Muscle layer of colon (tissue), 2 donors: Measurements from ENCODE around the gene C1QL4.
A peak's percentile ranks its signal among the peaks of the same experiment; 100 is the strongest.

ENCODE experiments used
- H3K27ac ChIP-seq: one replicate; pipeline ENCODE4 v1.7.0; 2013; ENCODE audit warnings: low read depth, mild to moderate bottlenecking, low read length, moderate library complexity
- H3K27me3 ChIP-seq, 2 donors: one replicate each; pipeline ENCODE4 v1.7.0; 2013; ENCODE audit warnings: low read length in 2 of 2, mild to moderate bottlenecking in 2 of 2; ENCODE audit not compliant: insufficient read depth in 2 of 2, control insufficient read depth in 1 of 2
- H3K36me3 ChIP-seq: one replicate; pipeline ENCODE4 v1.7.0; 2013; ENCODE audit warnings: mild to moderate bottlenecking, low read length; ENCODE audit not compliant: insufficient read depth
- H3K4me1 ChIP-seq: one replicate; pipeline ENCODE4 v1.7.0; 2013; ENCODE audit warnings: mild to moderate bottlenecking, low read length; ENCODE audit not compliant: insufficient read depth
- H3K4me3 ChIP-seq, 2 donors: one replicate each; pipeline ENCODE4 v1.7.0; 2013; ENCODE audit warnings: low read length in 2 of 2, low read depth in 1 of 2, mild to moderate bottlenecking in 1 of 2, moderate library complexity in 1 of 2
- H3K9ac ChIP-seq: one replicate; pipeline ENCODE4 v1.7.0; 2013; ENCODE audit warnings: low read length
- H3K9me3 ChIP-seq: one replicate; pipeline ENCODE4 v1.7.0; 2013; ENCODE audit warnings: mild to moderate bottlenecking, low read length
- donor health status: abdominal sarcoma.
- donor health status: Adenocarcinoma of cecum.

Gene C1QL4

DNA sequence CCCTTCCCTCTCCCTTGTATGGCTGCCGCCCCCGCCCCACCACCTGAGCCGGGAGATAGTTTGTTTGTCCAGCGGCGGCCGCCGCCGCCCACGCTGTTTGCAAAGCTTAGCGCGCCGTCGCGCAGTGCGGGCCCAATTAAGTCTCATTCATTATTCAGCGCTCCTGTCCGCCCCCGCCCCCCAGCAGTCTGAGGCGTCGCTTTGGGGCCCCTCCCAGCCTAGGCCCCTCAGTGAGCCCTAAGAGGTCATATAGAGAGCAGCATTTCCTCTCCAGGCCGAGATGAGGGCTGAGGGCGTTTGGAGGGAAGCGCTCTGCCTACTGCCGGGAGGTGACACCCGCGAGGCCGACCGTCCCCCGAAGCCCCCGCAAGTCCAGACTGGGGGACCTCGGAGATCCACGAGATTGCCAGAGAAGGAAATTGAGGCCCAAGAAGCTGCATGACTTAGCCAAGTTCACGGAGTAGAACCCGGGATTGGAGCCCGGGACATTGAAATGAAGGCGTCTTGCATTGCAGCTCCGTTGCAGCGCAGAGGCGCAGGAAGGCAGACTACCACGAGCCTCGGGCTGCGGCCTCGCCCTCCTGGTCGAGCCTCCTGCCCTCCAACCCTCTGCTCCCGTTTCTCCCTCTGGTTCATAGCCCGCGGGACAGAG lies 9.8 kb upstream of the C1QL4 start, which contains the start of gene DNAJC22:
Gene DNAJC22, plus strand, starts transcription at position 230 of the 652 bp plus-strand sequence. CDS start 1,985 bp downstream, outside the sequence.
- Histone ChIP-seq H3K9ac (no peak within 1 kb of the TSS), H3K36me3 (no peaks in the 10 kb centered on the region), H3K4me3 (peak within 1 kb of the TSS; percentile 35 to 57), H3K4me1 (peaks cover 49% of the 10 kb centered on the region), H3K27me3 (peaks cover 72 to 91% of the 10 kb centered on the region in 2 donors), H3K27ac (no peak within 1 kb of the TSS), H3K9me3 (no peaks in the 10 kb centered on the region)

DNA sequence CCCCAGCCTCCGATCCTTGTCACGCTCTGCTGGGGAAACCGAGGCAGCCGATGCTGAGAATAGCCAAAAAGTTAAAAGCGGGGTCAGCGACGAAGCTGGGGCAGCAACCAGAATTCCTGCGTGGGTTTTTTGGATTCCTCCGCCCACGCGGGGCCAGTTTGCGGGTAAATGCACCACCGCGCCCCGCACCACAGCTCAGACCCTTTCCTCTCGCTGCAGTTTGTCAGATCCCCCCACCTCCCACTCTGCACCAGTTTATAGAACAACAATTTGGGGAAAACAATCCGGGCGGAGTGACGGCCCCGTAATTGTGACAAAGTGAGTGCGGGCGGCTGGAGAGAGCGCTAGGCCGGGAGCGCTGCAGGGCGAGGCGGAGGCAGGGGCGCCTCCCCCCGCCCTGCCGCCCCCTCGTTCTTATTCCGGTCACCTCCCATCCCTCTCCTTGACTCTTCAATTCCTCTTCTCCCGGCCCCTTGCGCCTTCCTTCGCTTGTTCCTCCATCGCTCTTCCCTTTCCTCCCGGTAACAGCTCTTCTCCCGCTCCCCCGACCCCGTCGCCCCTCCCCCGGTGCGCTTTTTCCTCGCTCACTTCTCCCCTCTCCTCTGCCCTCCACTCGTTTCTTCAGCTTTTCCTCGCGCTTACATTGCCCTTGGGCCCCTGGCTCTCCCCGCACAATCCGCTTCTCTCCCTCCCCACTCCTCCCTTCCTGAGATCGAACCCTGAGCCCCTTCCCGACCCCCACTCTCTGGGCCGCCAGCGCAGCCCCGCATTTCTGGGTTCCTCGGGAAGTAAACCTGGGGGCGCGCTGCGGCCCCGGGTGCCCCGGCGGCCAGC lies 9.1 kb upstream of the C1QL4 start:
- H3K36me3 ChIP-seq, result no peaks in the 10 kb centered on the region
- H3K9me3 ChIP-seq, result no peaks in the 10 kb centered on the region
- no peak overlapping the region for H3K27ac ChIP-seq
- peak overlapping the region; percentile 35 to 57 for H3K4me3 ChIP-seq
- H3K27me3 ChIP-seq, result peaks cover 68 to 88% of the 10 kb centered on the region in 2 donors
- H3K9ac ChIP-seq, result no peak overlapping the region
- peaks cover 49% of the 10 kb centered on the region for H3K4me1 ChIP-seq

DNA sequence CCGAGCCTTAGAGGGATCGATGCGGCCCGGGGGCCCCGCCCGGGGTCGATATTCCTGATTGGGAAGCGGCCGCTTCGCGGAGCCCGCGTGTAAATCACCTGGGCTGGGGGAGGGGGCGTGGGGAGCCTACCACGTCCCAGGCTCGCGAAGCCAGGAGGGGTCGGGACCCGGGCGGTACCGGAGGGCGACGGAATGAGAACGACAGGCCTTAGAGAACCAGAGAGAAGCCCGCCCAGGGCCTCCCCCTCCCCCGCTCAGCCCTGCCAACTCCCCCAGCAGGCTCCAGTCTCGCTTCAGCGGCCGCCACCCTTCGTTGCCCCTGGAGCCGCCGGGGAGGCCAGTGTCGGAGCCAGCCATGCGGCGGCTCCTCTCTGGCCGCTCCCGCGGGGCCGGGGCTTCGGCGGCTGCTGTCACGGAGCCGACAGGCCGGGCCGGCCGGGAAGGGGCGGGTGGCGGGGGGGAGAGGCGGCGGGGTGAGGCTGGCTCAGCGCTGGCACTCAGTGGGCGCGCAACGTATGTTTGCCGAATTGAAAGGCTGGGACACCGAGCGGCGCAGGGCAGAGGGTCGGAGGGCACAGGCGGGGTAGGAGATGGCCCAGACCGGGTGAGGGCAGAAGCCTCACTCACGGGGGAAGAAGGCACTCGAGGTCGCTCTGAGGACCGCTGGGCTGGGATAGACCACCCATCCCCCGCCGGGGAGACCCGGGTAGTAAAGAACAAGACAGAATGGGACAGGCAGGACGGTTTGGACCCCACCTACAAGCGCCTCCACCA lies 8.2 kb upstream of the C1QL4 start:
- peaks cover 49% of the 10 kb centered on the region for H3K4me1 ChIP-seq
- H3K27me3 ChIP-seq, result peaks cover 67 to 84% of the 10 kb centered on the region in 2 donors
- no peaks in the 10 kb centered on the region for H3K9me3 ChIP-seq
- no peaks in the 10 kb centered on the region for H3K36me3 ChIP-seq
- peak overlapping the region; percentile 35 to 57 for H3K4me3 ChIP-seq
- H3K9ac ChIP-seq, result no peak overlapping the region
- no peak overlapping the region for H3K27ac ChIP-seq

DNA sequence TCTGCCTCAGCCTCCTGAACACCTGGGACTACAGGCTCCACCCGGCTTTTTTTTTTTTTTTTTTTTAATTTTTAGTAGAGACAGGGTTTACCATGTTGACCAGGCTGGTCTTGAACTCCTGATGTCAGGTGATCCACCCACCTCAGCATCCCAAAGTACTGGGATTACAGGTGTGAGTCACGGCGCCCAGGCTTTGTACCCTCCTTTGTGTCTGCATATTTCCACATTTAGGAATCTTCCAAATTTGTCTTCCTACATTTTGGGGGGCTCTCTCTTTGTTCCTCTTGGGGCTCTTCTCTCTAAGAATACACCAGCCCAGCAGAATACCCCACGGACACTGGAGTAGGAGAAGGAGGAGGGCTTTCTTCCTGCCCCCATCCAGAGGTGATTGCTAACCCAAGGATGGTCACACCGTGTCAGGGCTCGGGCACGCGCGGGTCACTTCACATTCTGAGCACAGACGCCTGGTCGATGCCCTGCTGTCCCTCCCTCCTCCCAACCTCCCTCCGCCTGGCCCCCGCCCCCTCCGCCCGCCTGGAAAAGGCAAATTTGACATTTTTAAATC lies 7.6 kb upstream of the C1QL4 start:
- Histone ChIP-seq H3K9ac (no peak overlapping the region), H3K36me3 (no peaks in the 10 kb centered on the region), H3K27me3 (peaks cover 62 to 88% of the 10 kb centered on the region in 2 donors), H3K4me3 (no peak overlapping the region), H3K27ac (no peak overlapping the region), H3K9me3 (no peaks in the 10 kb centered on the region), H3K4me1 (peaks cover 49% of the 10 kb centered on the region)

DNA sequence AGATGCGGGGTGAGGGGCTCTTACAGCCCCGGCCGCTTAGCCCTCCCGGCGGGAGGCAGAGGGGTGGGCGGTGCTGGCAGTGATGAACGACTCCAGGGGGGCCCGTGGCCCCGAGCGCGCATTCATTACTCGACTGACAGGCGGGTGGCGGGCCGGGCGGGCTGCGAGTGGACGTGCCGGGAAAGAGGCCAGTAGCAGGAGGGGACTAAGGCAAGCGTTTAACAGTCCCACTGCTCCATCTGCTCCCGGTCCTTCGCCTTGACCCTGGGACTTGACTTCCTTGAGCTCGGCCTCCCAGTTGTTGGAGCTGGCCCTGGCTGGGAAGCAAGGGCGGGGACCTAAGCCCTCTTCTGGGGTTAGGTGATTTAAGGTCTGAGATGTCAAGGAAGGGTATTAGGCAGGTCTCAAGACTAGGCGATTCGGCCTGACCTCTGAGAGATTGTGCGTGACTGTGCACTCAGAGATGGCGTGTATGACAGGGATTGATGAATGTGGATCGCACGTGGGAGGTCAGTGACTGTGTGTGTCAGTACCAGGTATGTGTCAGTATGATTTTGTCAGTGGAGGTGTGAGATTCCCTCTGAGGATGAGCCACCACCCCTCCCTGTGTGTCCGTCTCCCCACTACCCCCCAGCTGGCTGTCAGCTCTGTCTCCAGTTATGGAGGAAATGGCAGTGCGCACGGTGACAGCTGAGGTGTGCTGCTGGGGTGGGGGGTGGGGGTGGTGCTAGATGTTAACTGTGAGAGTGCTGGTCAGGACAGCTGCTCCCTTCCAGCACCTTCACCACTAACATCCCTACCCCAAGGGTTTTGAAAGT lies 6.1 kb upstream of the C1QL4 start:
- no peak overlapping the region for H3K9ac ChIP-seq
- no peaks in the 10 kb centered on the region for H3K9me3 ChIP-seq
- H3K27me3 ChIP-seq, result peaks cover 52 to 87% of the 10 kb centered on the region in 2 donors
- H3K4me1 ChIP-seq, result peaks cover 47% of the 10 kb centered on the region
- H3K27ac ChIP-seq, result no peak overlapping the region
- no peaks in the 10 kb centered on the region for H3K36me3 ChIP-seq
- H3K4me3 ChIP-seq, result peak overlapping the region; percentile 29 to 43

DNA sequence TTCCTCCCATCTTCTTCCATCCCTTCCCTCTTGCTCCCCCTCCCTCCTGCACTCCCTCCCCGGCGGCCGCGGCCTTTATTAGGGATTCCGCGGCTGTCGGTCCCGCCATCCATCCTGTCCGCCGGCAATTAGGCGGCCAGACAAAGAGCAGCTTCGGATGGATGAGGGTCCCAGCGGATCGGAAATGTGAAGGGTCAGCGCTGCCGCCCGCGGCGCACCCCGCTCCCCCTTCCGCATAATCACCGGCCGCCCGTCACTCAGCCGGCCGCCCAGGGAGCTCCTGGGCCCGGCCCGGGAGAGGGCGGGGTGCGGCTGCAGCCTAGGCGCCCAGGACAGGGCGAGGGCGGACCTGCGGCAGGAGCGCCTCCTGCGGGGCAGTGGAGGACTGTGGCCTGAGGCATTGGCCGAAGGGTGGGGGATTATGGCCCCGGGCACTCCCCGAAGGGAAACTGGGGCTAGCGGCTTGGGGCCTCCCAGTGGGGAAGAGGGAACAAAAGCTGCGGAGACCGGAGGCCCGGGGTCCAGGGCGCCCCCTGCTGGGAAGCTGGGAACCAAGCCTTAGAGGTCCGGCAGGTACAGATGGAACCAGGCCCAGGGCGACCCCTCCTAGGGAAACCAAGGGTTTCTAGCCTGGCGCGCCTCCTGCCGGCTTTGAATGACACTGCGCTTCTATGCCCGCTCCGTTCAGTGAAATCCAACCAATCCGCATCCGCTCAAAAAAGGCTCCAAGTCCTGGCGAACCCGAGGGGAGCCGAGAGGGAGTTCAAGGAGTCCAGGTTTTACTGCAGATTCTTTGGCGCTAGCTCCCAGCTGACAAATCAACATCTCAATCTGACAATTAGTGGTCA lies 5.3 kb upstream of the C1QL4 start:
- Histone ChIP-seq H3K9ac (no peak overlapping the region), H3K4me1 (peaks cover 39% of the 10 kb centered on the region), H3K27me3 (peaks cover 54 to 87% of the 10 kb centered on the region in 2 donors), H3K4me3 (peak overlapping the region; percentile 29 to 43), H3K27ac (no peak overlapping the region), H3K9me3 (no peaks in the 10 kb centered on the region), H3K36me3 (no peaks in the 10 kb centered on the region)

DNA sequence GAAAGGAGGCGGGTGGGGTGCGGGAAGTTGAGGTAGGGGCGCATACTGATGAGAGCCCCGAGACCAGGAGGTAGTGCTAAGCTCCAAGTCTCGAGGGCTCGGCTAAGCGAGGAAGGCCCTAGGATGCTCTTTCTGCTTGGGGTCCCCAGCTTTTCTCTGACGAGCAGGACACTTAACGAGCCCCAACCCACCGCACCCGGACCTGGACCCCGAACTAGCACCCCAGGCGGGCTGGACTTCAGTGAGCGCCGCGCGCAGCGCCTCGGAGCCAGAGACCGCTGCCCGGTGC lies 4.7 kb upstream of the C1QL4 start:
- peaks cover 35% of the 10 kb centered on the region for H3K4me1 ChIP-seq
- H3K27ac ChIP-seq, result no peak overlapping the region
- H3K27me3 ChIP-seq, result peaks cover 54 to 87% of the 10 kb centered on the region in 2 donors
- H3K9ac ChIP-seq, result no peak overlapping the region
- no peaks in the 10 kb centered on the region for H3K36me3 ChIP-seq
- H3K9me3 ChIP-seq, result no peaks in the 10 kb centered on the region
- H3K4me3 ChIP-seq, result peak overlapping the region in 1 of 2 donors; percentile 29

DNA sequence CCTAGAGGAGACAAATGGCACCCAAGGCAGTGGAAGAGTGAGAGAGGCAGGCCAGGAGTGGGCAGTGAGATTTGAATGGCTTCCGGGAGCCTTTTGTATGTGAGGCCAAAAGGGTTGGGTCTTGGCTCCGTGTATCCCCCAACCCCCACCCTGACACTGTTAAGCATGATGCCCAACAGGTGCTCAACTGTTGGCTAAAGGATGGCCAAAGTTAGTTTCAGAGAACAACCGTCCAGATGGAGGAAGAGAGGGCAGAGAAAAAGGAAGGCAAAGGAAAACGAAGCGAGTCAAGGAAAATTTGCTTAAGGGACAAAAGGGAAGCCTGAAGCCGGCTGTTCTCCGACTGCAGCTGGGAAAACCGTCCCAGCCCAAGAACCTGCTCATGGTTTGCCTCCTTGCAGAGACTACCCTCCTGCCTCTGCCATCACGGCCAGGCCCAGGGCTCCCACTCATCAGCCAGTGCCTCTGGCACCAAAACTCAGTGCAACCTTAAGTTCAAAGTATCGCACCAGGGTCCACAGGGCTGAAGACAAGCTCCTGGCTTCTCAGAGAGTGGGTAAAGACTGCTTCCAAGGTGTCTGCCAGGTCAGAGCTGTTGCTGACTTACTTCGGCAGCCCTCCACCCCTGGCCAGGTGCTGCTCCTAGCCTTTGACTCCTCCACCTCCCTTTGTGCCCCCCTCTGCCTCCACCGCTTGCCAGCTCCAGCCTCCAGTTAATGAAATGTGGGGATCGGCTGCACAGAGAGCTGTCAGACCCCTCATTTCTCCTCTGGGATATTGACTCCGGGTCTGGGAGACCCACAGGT lies 4.2 kb upstream of the C1QL4 start:
- Histone ChIP-seq H3K27ac (no peak overlapping the region), H3K9ac (no peak overlapping the region), H3K4me3 (no peak overlapping the region), H3K36me3 (no peaks in the 10 kb centered on the region), H3K27me3 (peaks cover 54 to 87% of the 10 kb centered on the region in 2 donors), H3K9me3 (no peaks in the 10 kb centered on the region), H3K4me1 (peaks cover 31% of the 10 kb centered on the region)

DNA sequence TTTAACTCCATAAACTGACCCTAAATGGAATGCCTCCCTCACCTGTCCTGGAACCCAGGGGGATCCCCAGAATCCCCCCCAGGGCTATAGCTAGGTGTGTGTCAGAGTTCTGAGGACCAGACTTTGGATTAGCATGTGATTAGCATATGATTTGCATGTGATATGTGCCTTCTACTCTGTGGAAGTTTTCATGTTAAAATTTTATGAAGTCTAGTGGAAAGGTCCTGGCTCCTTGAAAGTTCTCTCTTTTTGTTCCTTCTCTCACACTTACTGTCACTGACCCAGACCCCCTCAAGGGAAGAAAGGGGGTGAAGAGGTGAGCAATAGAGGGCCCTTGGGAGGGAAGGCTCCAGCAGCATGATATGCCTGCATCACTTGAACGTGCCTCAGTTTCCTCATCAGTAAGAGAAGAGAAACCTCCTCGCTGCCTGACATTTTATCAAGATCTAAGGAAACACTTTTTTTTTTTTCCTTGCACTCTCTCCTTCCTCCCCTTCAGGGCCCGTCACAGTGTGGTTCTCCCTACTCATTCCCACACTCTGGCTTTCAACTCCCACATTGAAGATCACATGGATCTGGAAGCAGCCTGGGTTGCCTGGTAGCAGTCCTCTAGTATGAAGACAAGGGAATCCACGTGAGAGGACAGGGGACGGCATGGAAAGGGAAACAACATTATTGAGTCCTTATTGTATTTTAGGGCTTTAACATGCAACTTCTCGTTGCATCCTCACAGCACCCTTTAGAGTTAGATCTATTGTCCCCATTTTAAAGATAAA lies 3.3 kb upstream of the C1QL4 start:
- no peaks in the 10 kb centered on the region for H3K9me3 ChIP-seq
- peaks cover 56 to 87% of the 10 kb centered on the region in 2 donors for H3K27me3 ChIP-seq
- H3K4me3 ChIP-seq, result no peak overlapping the region
- peaks cover 24% of the 10 kb centered on the region for H3K4me1 ChIP-seq
- no peak overlapping the region for H3K27ac ChIP-seq
- H3K9ac ChIP-seq, result no peak overlapping the region
- no peaks in the 10 kb centered on the region for H3K36me3 ChIP-seq
